Measurements from ENCODE around the gene COG5.

COG5 gene

DNA sequence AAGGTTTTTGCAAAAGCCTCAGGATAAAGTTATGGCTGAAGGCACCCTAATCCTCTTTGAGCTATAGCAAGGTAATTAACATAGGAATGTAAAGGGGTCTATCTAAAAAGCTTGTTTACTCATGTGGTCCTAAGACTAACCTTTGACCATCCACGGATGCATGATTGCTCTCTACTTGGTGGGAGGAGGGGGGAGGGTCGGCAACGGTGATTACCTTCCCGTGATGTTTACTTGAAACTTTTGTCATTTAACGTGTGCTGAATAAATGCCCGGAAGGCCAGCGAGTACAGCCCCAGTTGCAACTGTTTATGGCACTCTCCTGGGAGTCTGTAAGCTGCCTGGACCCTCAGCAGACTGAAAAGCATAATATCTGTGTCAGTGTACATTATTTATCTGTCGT, 172.8 kb downstream of the COG5 start:
- no peak overlapping the region for H3K14ac ChIP-seq (ENCODE audit: low read length)
- no peak overlapping the region for H2BK12ac ChIP-seq (ENCODE audit: low read length)
- no peaks in the 10 kb centered on the region for H3K79me1 ChIP-seq (ENCODE audit: low read length)
- no peaks in the 10 kb centered on the region for H3K36me3 ChIP-seq (ENCODE audit: control insufficient read depth in 1 of 2, insufficient read depth in 2 of 2, low read length in 2 of 2)
- H3K79me2 ChIP-seq (ENCODE audit: control insufficient read depth, insufficient read depth, low read length, poor library complexity), result no peaks in the 10 kb centered on the region
- no peak overlapping the region for H4K12ac ChIP-seq (ENCODE audit: low read depth, low read length)
- H3K9me3 ChIP-seq (ENCODE audit: insufficient read depth, low read depth, low read length), result no peaks in the 10 kb centered on the region
- H4K91ac ChIP-seq (ENCODE audit: low read depth, low read length), result no peak overlapping the region
- H3K27ac ChIP-seq (ENCODE audit: low read depth, low read length), result no peak overlapping the region
- no peak overlapping the region for H3K23ac ChIP-seq (ENCODE audit: low read length)
- no peak overlapping the region for H3K4ac ChIP-seq (ENCODE audit: low read depth, low read length)
- H3K18ac ChIP-seq (ENCODE audit: low read length), result no peak overlapping the region
- no peak overlapping the region for H2AFZ ChIP-seq (ENCODE audit: insufficient read depth, low read length, poor library complexity)
- H3K27me3 ChIP-seq (ENCODE audit: insufficient read depth, low read length), result no peaks in the 10 kb centered on the region
- no peak overlapping the region for H3K4me2 ChIP-seq (ENCODE audit: low read length)
- no peak overlapping the region for H2BK5ac ChIP-seq (ENCODE audit: low read depth, low read length, poor library complexity)
- no CpG with 5 or more reads among the region's 8 CpGs for WGBS (ENCODE audit: extremely low coverage, insufficient coverage, insufficient read length)
- H3K4me3 ChIP-seq (ENCODE audit: low read depth, low read length), result no peak overlapping the region
- no peak overlapping the region for H2BK120ac ChIP-seq (ENCODE audit: insufficient read depth, low read length, poor library complexity)
- no peak overlapping the region for H3K9ac ChIP-seq (ENCODE audit: low read length)
- no peak overlapping the region for H4K8ac ChIP-seq (ENCODE audit: low read depth, low read length)
- no peak overlapping the region for H2AK5ac ChIP-seq (ENCODE audit: low read length)
- peaks cover 3 to 8% of the 10 kb centered on the region in 2 experiments for H3K4me1 ChIP-seq (ENCODE audit: control insufficient read depth in 1 of 2, insufficient read depth in 2 of 2, low read length in 2 of 2)
- DNase-seq, result no peak

DNA sequence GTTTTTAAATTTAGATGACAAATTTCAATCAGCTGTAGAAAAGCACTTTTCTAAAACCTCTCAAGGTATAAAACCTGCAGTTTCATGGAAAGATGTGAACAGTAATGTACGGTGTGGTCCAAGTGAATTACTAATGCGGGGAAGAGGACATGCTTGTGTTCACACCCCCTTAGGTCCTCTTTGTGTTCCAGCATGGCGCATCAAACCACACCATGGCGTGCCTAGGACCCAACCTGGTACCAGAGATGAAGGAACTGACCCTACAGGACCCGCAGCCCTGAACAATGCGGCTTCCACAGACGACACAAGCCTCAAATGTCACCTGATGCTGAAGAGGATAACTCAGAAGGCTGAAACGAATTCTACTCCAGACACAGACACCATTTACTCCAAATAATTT, 175.1 kb downstream of the COG5 start:
- Histone ChIP-seq H3K79me2 (ENCODE audit: control insufficient read depth, insufficient read depth, low read length, poor library complexity) (no peaks in the 10 kb centered on the region), H3K4ac (ENCODE audit: low read depth, low read length) (no peak overlapping the region), H3K23ac (ENCODE audit: low read length) (no peak overlapping the region), H3K27ac (ENCODE audit: low read depth, low read length) (no peak overlapping the region), H3K4me2 (ENCODE audit: low read length) (no peak overlapping the region), H2BK5ac (ENCODE audit: low read depth, low read length, poor library complexity) (no peak overlapping the region), H2BK120ac (ENCODE audit: insufficient read depth, low read length, poor library complexity) (no peak overlapping the region), H3K18ac (ENCODE audit: low read length) (no peak overlapping the region), H3K14ac (ENCODE audit: low read length) (no peak overlapping the region), H3K4me3 (ENCODE audit: low read depth, low read length) (no peak overlapping the region), H3K9me3 (ENCODE audit: insufficient read depth, low read depth, low read length) (no peaks in the 10 kb centered on the region), H2BK12ac (ENCODE audit: low read length) (no peak overlapping the region), H2AFZ (ENCODE audit: insufficient read depth, low read length, poor library complexity) (no peak overlapping the region), H4K8ac (ENCODE audit: low read depth, low read length) (no peak overlapping the region), H4K91ac (ENCODE audit: low read depth, low read length) (no peak overlapping the region), H3K79me1 (ENCODE audit: low read length) (no peaks in the 10 kb centered on the region), H3K4me1 (ENCODE audit: control insufficient read depth in 1 of 2, insufficient read depth in 2 of 2, low read length in 2 of 2) (peaks cover 3 to 8% of the 10 kb centered on the region in 2 experiments), H4K12ac (ENCODE audit: low read depth, low read length) (no peak overlapping the region), H3K27me3 (ENCODE audit: insufficient read depth, low read length) (no peaks in the 10 kb centered on the region), H3K9ac (ENCODE audit: low read length) (no peak overlapping the region), H3K36me3 (ENCODE audit: control insufficient read depth in 1 of 2, insufficient read depth in 2 of 2, low read length in 2 of 2) (no peaks in the 10 kb centered on the region), H2AK5ac (ENCODE audit: low read length) (no peak overlapping the region)
- WGBS (ENCODE audit: extremely low coverage, insufficient coverage, insufficient read length), result no CpG with 5 or more reads among the region's 8 CpGs
- no peak for DNase-seq

DNA sequence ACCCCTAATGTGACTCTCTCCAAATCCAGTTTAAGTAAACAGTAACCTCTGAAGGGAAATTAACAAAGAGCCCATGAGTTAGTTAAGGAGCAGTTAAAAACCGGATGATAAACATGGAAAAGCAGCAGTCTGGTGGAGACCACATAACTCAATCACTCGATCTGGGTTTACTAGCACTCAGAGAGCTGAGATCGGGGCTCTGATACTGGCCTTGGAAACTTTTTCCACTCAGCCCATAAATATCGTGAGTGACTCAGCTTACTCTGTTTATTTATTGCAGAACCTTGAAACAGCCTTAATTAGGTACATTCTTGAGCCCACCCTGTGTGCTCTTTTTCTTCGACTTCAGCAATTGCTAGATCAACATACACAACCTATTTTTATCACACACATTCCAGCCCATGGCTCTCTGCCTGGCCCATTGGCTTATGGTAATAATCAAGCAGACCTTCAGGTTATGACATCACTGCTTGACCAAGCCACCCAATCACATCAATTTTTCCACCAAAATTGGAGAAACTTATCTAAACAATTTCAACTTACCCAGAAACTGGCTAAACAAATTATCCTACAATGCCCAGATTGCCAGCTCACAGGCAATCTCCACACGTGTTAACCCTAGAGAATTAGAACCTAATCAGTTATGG, 176.0 kb downstream of the COG5 start:
- H3K18ac ChIP-seq (ENCODE audit: low read length), result no peak overlapping the region
- H2AK5ac ChIP-seq (ENCODE audit: low read length), result no peak overlapping the region
- H4K8ac ChIP-seq (ENCODE audit: low read depth, low read length), result no peak overlapping the region
- H3K4ac ChIP-seq (ENCODE audit: low read depth, low read length), result no peak overlapping the region
- H3K4me2 ChIP-seq (ENCODE audit: low read length), result no peak overlapping the region
- H4K12ac ChIP-seq (ENCODE audit: low read depth, low read length), result no peak overlapping the region
- H2BK5ac ChIP-seq (ENCODE audit: low read depth, low read length, poor library complexity), result no peak overlapping the region
- no peaks in the 10 kb centered on the region for H3K36me3 ChIP-seq (ENCODE audit: control insufficient read depth in 1 of 2, insufficient read depth in 2 of 2, low read length in 2 of 2)
- WGBS (ENCODE audit: extremely low coverage, insufficient coverage, insufficient read length), result no CpG with 5 or more reads among the region's 6 CpGs
- H2BK12ac ChIP-seq (ENCODE audit: low read length), result no peak overlapping the region
- H3K9ac ChIP-seq (ENCODE audit: low read length), result no peak overlapping the region
- DNase-seq, result no peak
- H3K79me2 ChIP-seq (ENCODE audit: control insufficient read depth, insufficient read depth, low read length, poor library complexity), result no peaks in the 10 kb centered on the region
- no peak overlapping the region for H3K27ac ChIP-seq (ENCODE audit: low read depth, low read length)
- no peak overlapping the region for H3K23ac ChIP-seq (ENCODE audit: low read length)
- H3K9me3 ChIP-seq (ENCODE audit: insufficient read depth, low read depth, low read length), result peaks cover 2% of the 10 kb centered on the region
- no peaks in the 10 kb centered on the region for H3K27me3 ChIP-seq (ENCODE audit: insufficient read depth, low read length)
- no peak overlapping the region for H3K14ac ChIP-seq (ENCODE audit: low read length)
- H2BK120ac ChIP-seq (ENCODE audit: insufficient read depth, low read length, poor library complexity), result no peak overlapping the region
- no peaks in the 10 kb centered on the region for H3K79me1 ChIP-seq (ENCODE audit: low read length)
- peaks cover 3 to 8% of the 10 kb centered on the region in 2 experiments for H3K4me1 ChIP-seq (ENCODE audit: control insufficient read depth in 1 of 2, insufficient read depth in 2 of 2, low read length in 2 of 2)
- no peak overlapping the region for H4K91ac ChIP-seq (ENCODE audit: low read depth, low read length)
- no peak overlapping the region for H3K4me3 ChIP-seq (ENCODE audit: low read depth, low read length)
- H2AFZ ChIP-seq (ENCODE audit: insufficient read depth, low read length, poor library complexity), result no peak overlapping the region

GRCh38 chr7:107387128-107387527, 176.6 kb downstream of the COG5 start:
- Histone ChIP-seq H3K27me3 (ENCODE audit: insufficient read depth, low read length) (no peaks in the 10 kb centered on the region), H3K14ac (ENCODE audit: low read length) (no peak overlapping the region), H2BK120ac (ENCODE audit: insufficient read depth, low read length, poor library complexity) (no peak overlapping the region), H2AFZ (ENCODE audit: insufficient read depth, low read length, poor library complexity) (no peak overlapping the region), H4K12ac (ENCODE audit: low read depth, low read length) (no peak overlapping the region), H4K91ac (ENCODE audit: low read depth, low read length) (no peak overlapping the region), H3K23ac (ENCODE audit: low read length) (no peak overlapping the region), H2BK5ac (ENCODE audit: low read depth, low read length, poor library complexity) (no peak overlapping the region), H2AK5ac (ENCODE audit: low read length) (no peak overlapping the region), H3K9ac (ENCODE audit: low read length) (no peak overlapping the region), H3K4me3 (ENCODE audit: low read depth, low read length) (no peak overlapping the region), H2BK12ac (ENCODE audit: low read length) (no peak overlapping the region), H4K8ac (ENCODE audit: low read depth, low read length) (no peak overlapping the region), H3K18ac (ENCODE audit: low read length) (no peak overlapping the region), H3K4me2 (ENCODE audit: low read length) (no peak overlapping the region), H3K79me2 (ENCODE audit: control insufficient read depth, insufficient read depth, low read length, poor library complexity) (no peaks in the 10 kb centered on the region), H3K36me3 (ENCODE audit: control insufficient read depth in 1 of 2, insufficient read depth in 2 of 2, low read length in 2 of 2) (no peaks in the 10 kb centered on the region), H3K27ac (ENCODE audit: low read depth, low read length) (no peak overlapping the region), H3K9me3 (ENCODE audit: insufficient read depth, low read depth, low read length) (peaks cover 2% of the 10 kb centered on the region), H3K4ac (ENCODE audit: low read depth, low read length) (no peak overlapping the region), H3K4me1 (ENCODE audit: control insufficient read depth in 1 of 2, insufficient read depth in 2 of 2, low read length in 2 of 2) (peaks cover 3 to 8% of the 10 kb centered on the region in 2 experiments), H3K79me1 (ENCODE audit: low read length) (no peaks in the 10 kb centered on the region)
- no peak for DNase-seq
- no CpG with 5 or more reads among the region's 6 CpGs for WGBS (ENCODE audit: extremely low coverage, insufficient coverage, insufficient read length)
